Smooth muscle cell (in vitro differentiated cells): Measurements from ENCODE around the gene PTGER4. TPM values are rescaled to one million over a fixed set of nuclear protein-coding genes. Genes with fewer than 3 reads are reported as not detected.

Source experiments
- DNase-seq: peaks from one replicate; lab custom pipeline; 2025; ENCODE audit not compliant: unreplicated experiment; lab: John Stamatoyannopoulos, UW
- H2AFZ ChIP-seq: fragments of 200-600 bp; sonication (generic); 2 replicates; pipeline ENCODE4 v1.6.0; 2016; ENCODE audit warnings: antibody characterized with exemption, low read depth, mild to moderate bottlenecking
- H3F3A ChIP-seq: fragments of 200-600 bp; sonication (generic); 2 replicates; pipeline ENCODE4 v1.6.0; 2017; ENCODE audit warnings: antibody characterized with exemption, low read depth
- H3K27ac ChIP-seq: fragments of 200-600 bp; sonication (generic); 2 replicates; pipeline ENCODE4 v1.5.1; 2016; ENCODE audit warnings: low read depth, mild to moderate bottlenecking
- H3K27me3 ChIP-seq: fragments of 200-600 bp; sonication (generic); 2 replicates; pipeline ENCODE4 v1.6.1; 2016; ENCODE audit warnings: low read depth, mild to moderate bottlenecking
- H3K36me3 ChIP-seq: fragments of 200-600 bp; sonication (generic); 2 replicates; pipeline ENCODE4 v1.5.1; 2016; ENCODE audit warnings: low read depth
- H3K4me1 ChIP-seq: fragments of 200-600 bp; sonication (generic); 2 replicates; pipeline ENCODE4 v1.5.1; 2016; ENCODE audit warnings: low read depth
- H3K4me2 ChIP-seq: fragments of 200-600 bp; sonication (generic); 2 replicates; pipeline ENCODE4 v1.6.0; 2016; ENCODE audit warnings: mild to moderate bottlenecking
- H3K4me3 ChIP-seq: fragments of 200-600 bp; sonication (generic); 2 replicates; pipeline ENCODE4 v1.5.1; 2016; ENCODE audit warnings: mild to moderate bottlenecking
- H3K79me2 ChIP-seq: fragments of 200-600 bp; sonication (generic); 2 replicates; pipeline ENCODE4 v1.6.0; 2016; ENCODE audit warnings: low read depth, mild to moderate bottlenecking
- H3K9ac ChIP-seq: fragments of 200-600 bp; sonication (generic); 2 replicates; pipeline ENCODE4 v1.6.0; 2016; ENCODE audit warnings: low read depth
- H3K9me3 ChIP-seq: fragments of 200-600 bp; sonication (generic); replicated peaks from 2 replicates; pipeline ENCODE4 v1.5.1; 2016; ENCODE audit warnings: low read depth
- H4K20me1 ChIP-seq: fragments of 200-600 bp; sonication (generic); 2 replicates; pipeline ENCODE4 v1.6.0; 2016; ENCODE audit warnings: low read depth
- CTCF ChIP-seq: fragments of 200-600 bp; sonication (generic); IDR thresholded peaks from 2 replicates; pipeline ENCODE4 v1.5.1; 2017; ENCODE audit warnings: borderline replicate concordance, mild to moderate bottlenecking, antibody characterized with exemption; ENCODE audit not compliant: insufficient read depth, poor library complexity, severe bottlenecking
- whole genome bisulfite sequencing: methylation state at CpG from one replicate; pipeline ENCODE4 v1.1.7; 2016; ENCODE audit warnings: low lambda C conversion rate; 5-methylcytosine and 5-hydroxymethylcytosine counted together
- polyA plus RNA-seq: library from polyadenylated mRNA; unstranded; fragments of >200 nt; fragmentation: Nextera tagmentation; extraction: Ambion mirVana; gene quantifications from 2 replicates; pipeline ENCODE4 v1.2.1, GENCODE V29; 2016
- total RNA-seq: library from RNA; depleted of rRNA; stranded (reverse); fragments of >200 nt; gene quantifications from 2 replicates; pipeline ENCODE4 v1.2.3, GENCODE V29; 2014

PTGER4 gene
- total and polyA plus RNA-seq, 2 experiments from 2014 or later, result 0.27 to 0.31 TPM

GRCh38 chr5:40674661-40675235 is 5.0 kb upstream of the PTGER4 start:
- WGBS, result 90% methylated on average over 6 of the region's 6 CpGs
- Histone ChIP-seq H3K27me3 (peaks cover 63% of the 10 kb centered on the region), H3K9me3 (no peaks in the 10 kb centered on the region), H3K4me2 (no peak overlapping the region), H3K4me1 (peaks cover 7% of the 10 kb centered on the region), H3K27ac (no peak overlapping the region), H2AFZ (no peak overlapping the region), H3K79me2 (no peaks in the 10 kb centered on the region), H3K9ac (no peak overlapping the region), H3K36me3 (no peaks in the 10 kb centered on the region), H4K20me1 (no peaks in the 10 kb centered on the region), H3F3A (no peaks in the 10 kb centered on the region), H3K4me3 (no peak overlapping the region)
- no peak for TF ChIP-seq CTCF
- DNase-seq, result no peak

- no peaks in the 10 kb centered on the region for H4K20me1 ChIP-seq
Measured at GRCh38 chr5:40675396-40676133, 4.2 kb upstream of the PTGER4 start.

GRCh38 chr5:40676613-40677343 is 2.9 kb upstream of the PTGER4 start:
- Histone ChIP-seq H3K4me1 (peaks cover 18% of the 10 kb centered on the region), H3K27me3 (peaks cover 63% of the 10 kb centered on the region), H3K4me3 (no peak overlapping the region), H3K9ac (no peak overlapping the region), H3K9me3 (no peaks in the 10 kb centered on the region), H3K27ac (no peak overlapping the region), H2AFZ (no peak overlapping the region), H3K79me2 (no peaks in the 10 kb centered on the region), H3K4me2 (no peak overlapping the region), H3K36me3 (no peaks in the 10 kb centered on the region), H3F3A (no peaks in the 10 kb centered on the region), H4K20me1 (no peaks in the 10 kb centered on the region)
- 49% methylated on average over 3 of the region's 3 CpGs for WGBS
- TF ChIP-seq CTCF, result no peak
- no peak for DNase-seq

More at GRCh38 chr5:40675396-40676133, 4.2 kb upstream of the PTGER4 start:
- no peak overlapping the region for H2AFZ ChIP-seq
- no peak overlapping the region for H3K4me2 ChIP-seq
- no peaks in the 10 kb centered on the region for H3K79me2 ChIP-seq
- no peak overlapping the region for H3K9ac ChIP-seq
- H3K4me3 ChIP-seq, result no peak overlapping the region
- H3F3A ChIP-seq, result no peaks in the 10 kb centered on the region
- WGBS, result 95% methylated on average over 7 of the region's 7 CpGs
- peaks cover 62% of the 10 kb centered on the region for H3K27me3 ChIP-seq
- no peak for DNase-seq
- H3K9me3 ChIP-seq, result no peaks in the 10 kb centered on the region
- no peaks in the 10 kb centered on the region for H3K36me3 ChIP-seq
- no peak overlapping the region for H3K27ac ChIP-seq
- peaks cover 14% of the 10 kb centered on the region for H3K4me1 ChIP-seq
- TF ChIP-seq CTCF, result no peak
